ENCODE data around the gene TRAF2.
A peak's percentile ranks its signal among the peaks of the same experiment; 100 is the strongest.
"Not testable (repeated sequence)": the region's sequence is repeated elsewhere in the genome, so short reads cannot be mapped to it uniquely, and the experiment has no call there.

The TRAF2 gene

GRCh38 chr9:136857581-136858412, 28.5 kb upstream of the TRAF2 start:
- no peak for DNase-seq (ENCODE audit: low spot score)

- DNase-seq (ENCODE audit: low spot score) = no peak
Observed at GRCh38 chr9:136858452-136858843, 27.9 kb upstream of the TRAF2 start.

GRCh38 chr9:136858844-136859757, 27.2 kb upstream of the TRAF2 start:
- no peak for DNase-seq (ENCODE audit: low spot score)

GRCh38 chr9:136860529-136860928, 25.8 kb upstream of the TRAF2 start:
- DNase-seq (ENCODE audit: low spot score) = no peak

GRCh38 chr9:136860933-136861873, 25.1 kb upstream of the TRAF2 start:
- no peak for DNase-seq (ENCODE audit: low spot score)

GRCh38 chr9:136861874-136862457, 24.4 kb upstream of the TRAF2 start:
- DNase-seq (ENCODE audit: low spot score) = no peak

- DNase-seq (ENCODE audit: low spot score) = no peak
Observed at GRCh38 chr9:136862849-136863622, 23.3 kb upstream of the TRAF2 start.

GRCh38 chr9:136863623-136864273, 22.6 kb upstream of the TRAF2 start:
- DNase-seq (ENCODE audit: low spot score) = no peak

- DNase-seq (ENCODE audit: low spot score) = no peak
Observed at GRCh38 chr9:136865041-136865767, 21.1 kb upstream of the TRAF2 start.

- DNase-seq (ENCODE audit: low spot score) = no peak
Observed at GRCh38 chr9:136865768-136866103, 20.6 kb upstream of the TRAF2 start.

- DNase-seq (ENCODE audit: low spot score) = not testable (repeated sequence)
Observed at GRCh38 chr9:136866898-136867421, 19.4 kb upstream of the TRAF2 start.

GRCh38 chr9:136867480-136867879, 18.8 kb upstream of the TRAF2 start:
- DNase-seq (ENCODE audit: low spot score) = no peak

- DNase-seq (ENCODE audit: low spot score) = no peak
Observed at GRCh38 chr9:136867917-136868316, 18.4 kb upstream of the TRAF2 start.

- DNase-seq (ENCODE audit: low spot score) = no peak
Observed at GRCh38 chr9:136868644-136869043, 17.7 kb upstream of the TRAF2 start.

- not testable (repeated sequence) for DNase-seq (ENCODE audit: low spot score)
Observed at GRCh38 chr9:136869611-136870010, 16.7 kb upstream of the TRAF2 start.

- DNase-seq (ENCODE audit: low spot score) = no peak
Observed at GRCh38 chr9:136875155-136875554, 11.2 kb upstream of the TRAF2 start.

- no peak for DNase-seq (ENCODE audit: low spot score)
Observed at GRCh38 chr9:136876476-136876875, 9.8 kb upstream of the TRAF2 start.

- DNase-seq (ENCODE audit: low spot score) = no peak
Observed at GRCh38 chr9:136880651-136881050, 5.7 kb upstream of the TRAF2 start.

GRCh38 chr9:136881691-136882108, 4.6 kb upstream of the TRAF2 start:
- DNase-seq (ENCODE audit: low spot score) = peak; percentile 55
